Measurements from ENCODE around the gene FAM53B.

Gene FAM53B

GRCh38 chr10:124669141-124669823 is 74.9 kb downstream of the FAM53B start:
- DNase-seq (ENCODE audit: insufficient read length, low spot score) (no peak), FAIRE-seq (no peak)
- TF ChIP-seq POLR2AphosphoS5 (IDR thresholded peaks at IDR 0.05; ENCODE audit: low read depth, low read length) (no peak), SPI1 (IDR thresholded peaks at IDR 0.05; ENCODE audit: low read depth, low read length) (no peak), POU2F2 (IDR thresholded peaks at IDR 0.05; ENCODE audit: low read depth, low read length) (no peak), TAF1 (IDR thresholded peaks at IDR 0.05; ENCODE audit: low read depth, low read length) (no peak)

GRCh38 chr10:124668517-124669051 is 75.6 kb downstream of the FAM53B start:
- TF ChIP-seq POLR2A (IDR thresholded peaks at IDR 0.05; ENCODE audit: low read depth, low read length) (no peak), SPI1 (IDR thresholded peaks at IDR 0.05; ENCODE audit: low read depth, low read length) (no peak), POU2F2 (IDR thresholded peaks at IDR 0.05; ENCODE audit: low read depth, low read length) (no peak), PAX5 (IDR thresholded peaks at IDR 0.05; ENCODE audit: insufficient read depth, low read length, severe bottlenecking) (no peak)
- no peak for FAIRE-seq
- no peak for DNase-seq (ENCODE audit: insufficient read length, low spot score)

DNA sequence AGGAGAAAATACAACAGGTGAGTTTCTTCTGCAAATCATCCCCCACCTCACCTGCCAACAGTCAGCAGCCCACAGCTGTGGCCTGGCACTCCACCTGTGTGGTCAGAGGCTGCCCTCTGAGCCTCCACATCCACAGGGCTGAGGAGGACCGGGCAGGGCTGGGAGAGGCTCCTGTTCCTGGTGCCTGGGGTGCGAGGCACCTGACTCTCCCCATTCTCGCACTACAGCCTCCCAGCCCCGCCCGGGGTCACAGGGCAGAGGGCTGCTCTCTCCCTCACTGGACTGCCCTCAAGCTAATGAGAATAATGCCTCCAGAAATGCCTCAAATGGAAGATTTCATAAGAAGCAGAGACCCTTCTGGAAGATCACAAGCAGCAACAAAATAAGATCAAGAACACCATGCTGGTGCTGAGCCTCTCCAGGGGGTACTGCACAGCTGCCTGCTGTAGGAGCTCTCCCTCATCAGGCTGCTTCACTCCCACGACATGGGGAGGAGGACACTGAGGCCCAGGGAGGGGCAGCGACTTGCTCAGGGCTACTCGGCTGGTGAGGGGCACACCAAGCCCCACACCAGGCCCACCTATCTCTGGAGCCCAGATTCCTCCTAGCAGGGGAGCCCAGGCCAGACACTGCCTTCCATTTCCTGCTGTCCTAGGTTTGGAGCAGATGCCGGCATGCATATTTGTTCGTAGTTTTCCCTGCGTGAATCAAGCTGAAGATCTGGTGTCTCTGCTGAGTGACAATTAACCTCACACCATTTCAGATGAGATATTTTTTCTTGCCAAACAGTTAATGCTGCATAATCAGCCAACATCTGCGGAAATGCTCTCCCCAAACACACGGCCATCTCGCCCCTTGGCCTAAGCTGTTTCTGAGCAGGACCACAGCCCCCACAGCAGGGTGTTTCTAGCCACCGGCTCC is 76.5 kb downstream of the FAM53B start:
- TF ChIP-seq POLR2AphosphoS5 (IDR thresholded peaks at IDR 0.05; ENCODE audit: low read depth, low read length) (no peak), TAF1 (IDR thresholded peaks at IDR 0.05; ENCODE audit: low read depth, low read length) (no peak), POU2F2 (IDR thresholded peaks at IDR 0.05; ENCODE audit: low read depth, low read length) (no peak), POLR2A (IDR thresholded peaks at IDR 0.05; ENCODE audit: low read depth, low read length) (no peak), SPI1 (IDR thresholded peaks at IDR 0.05; ENCODE audit: low read depth, low read length) (no peak), PAX5 (IDR thresholded peaks at IDR 0.05; ENCODE audit: insufficient read depth, low read length, severe bottlenecking) (no peak)
- DNase-seq (ENCODE audit: insufficient read length, low spot score) (no peak), FAIRE-seq (no peak)

DNA sequence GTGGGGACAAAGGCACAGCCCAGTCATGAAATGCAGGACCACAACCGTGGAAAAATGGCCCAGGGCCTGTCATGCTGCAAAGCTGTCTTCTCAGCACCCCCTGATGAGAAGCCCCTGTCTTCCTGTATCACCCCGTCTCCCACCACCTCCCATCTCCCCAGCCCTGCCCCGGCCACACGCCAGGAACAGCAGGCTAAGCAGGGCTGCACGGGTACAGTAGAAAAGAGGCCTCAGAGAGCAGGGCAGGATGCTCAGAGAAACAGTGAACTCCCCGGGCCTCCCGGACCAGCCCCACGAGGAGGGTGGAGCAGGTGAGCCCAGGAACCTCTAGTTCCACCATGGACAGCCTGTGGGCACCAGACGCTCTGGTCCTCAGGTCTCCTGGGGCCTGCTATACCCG is 77.7 kb downstream of the FAM53B start:
- FAIRE-seq (no peak), DNase-seq (ENCODE audit: insufficient read length, low spot score) (no peak)
- TF ChIP-seq POLR2A (IDR thresholded peaks at IDR 0.05; ENCODE audit: low read depth, low read length) = no peak
- no peak for TF ChIP-seq PAX5 (IDR thresholded peaks at IDR 0.05; ENCODE audit: insufficient read depth, low read length, severe bottlenecking)

GRCh38 chr10:124665980-124666379 is 78.2 kb downstream of the FAM53B start:
- no peak for DNase-seq (ENCODE audit: insufficient read length, low spot score)
- TF ChIP-seq POU2F2 (IDR thresholded peaks at IDR 0.05; ENCODE audit: low read depth, low read length) (no peak), TAF1 (IDR thresholded peaks at IDR 0.05; ENCODE audit: low read depth, low read length) (no peak), POLR2AphosphoS5 (IDR thresholded peaks at IDR 0.05; ENCODE audit: low read depth, low read length) (no peak)
- FAIRE-seq = no peak

DNA sequence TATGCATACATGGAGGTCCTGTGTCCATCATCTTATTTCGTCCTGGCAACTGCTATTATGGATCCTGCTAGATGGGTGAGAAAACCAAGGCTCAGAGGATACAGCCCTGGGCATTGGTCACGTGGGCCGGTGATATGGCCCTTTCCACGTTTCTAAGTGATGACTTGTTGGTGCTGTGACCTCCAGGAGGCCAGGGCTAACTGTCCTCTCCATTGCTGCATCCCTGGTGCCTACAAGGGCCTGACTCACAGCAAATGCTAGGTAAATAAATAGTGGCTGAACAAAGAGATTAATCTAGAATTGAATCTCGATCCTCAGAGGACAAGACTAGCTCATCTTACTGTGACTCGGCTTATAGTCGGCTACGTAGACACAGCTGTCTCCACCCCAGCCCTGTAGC is 78.6 kb downstream of the FAM53B start:
- FAIRE-seq = no peak
- TF ChIP-seq SPI1 (IDR thresholded peaks at IDR 0.05; ENCODE audit: low read depth, low read length) = no peak
- TF ChIP-seq TAF1 (IDR thresholded peaks at IDR 0.05; ENCODE audit: low read depth, low read length) = no peak
- TF ChIP-seq POLR2A (IDR thresholded peaks at IDR 0.05; ENCODE audit: low read depth, low read length) = no peak
- no peak for TF ChIP-seq PAX5 (IDR thresholded peaks at IDR 0.05; ENCODE audit: insufficient read depth, low read length, severe bottlenecking)
- no peak for TF ChIP-seq POU2F2 (IDR thresholded peaks at IDR 0.05; ENCODE audit: low read depth, low read length)
- TF ChIP-seq POLR2AphosphoS5 (IDR thresholded peaks at IDR 0.05; ENCODE audit: low read depth, low read length) = no peak
- no peak for DNase-seq (ENCODE audit: insufficient read length, low spot score)

DNA sequence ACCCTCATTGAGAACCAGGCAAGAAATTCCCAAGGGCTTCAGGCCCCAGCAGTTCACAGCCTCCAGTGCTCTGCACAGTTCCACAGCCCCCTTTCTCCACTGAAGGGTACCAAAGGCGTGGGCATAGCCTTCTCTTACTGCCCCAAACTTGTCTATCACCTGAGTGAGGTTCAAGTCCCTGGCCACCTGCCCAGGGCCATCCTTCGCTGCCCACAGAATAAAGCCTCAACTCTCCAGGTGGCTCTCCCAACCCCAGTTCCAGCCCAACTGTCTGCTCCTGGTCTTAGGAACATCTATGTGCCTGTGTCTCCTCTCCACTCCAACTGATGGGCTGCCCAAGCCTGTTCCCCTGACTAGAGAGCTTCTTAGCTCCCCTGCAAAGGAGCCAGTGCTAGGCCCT is 79.1 kb downstream of the FAM53B start:
- DNase-seq (ENCODE audit: insufficient read length, low spot score) (no peak), FAIRE-seq (no peak)
- TF ChIP-seq POU2F2 (IDR thresholded peaks at IDR 0.05; ENCODE audit: low read depth, low read length) (no peak), PAX5 (IDR thresholded peaks at IDR 0.05; ENCODE audit: insufficient read depth, low read length, severe bottlenecking) (no peak), POLR2A (IDR thresholded peaks at IDR 0.05; ENCODE audit: low read depth, low read length) (no peak), POLR2AphosphoS5 (IDR thresholded peaks at IDR 0.05; ENCODE audit: low read depth, low read length) (no peak), SPI1 (IDR thresholded peaks at IDR 0.05; ENCODE audit: low read depth, low read length) (no peak), TAF1 (IDR thresholded peaks at IDR 0.05; ENCODE audit: low read depth, low read length) (no peak)

DNA sequence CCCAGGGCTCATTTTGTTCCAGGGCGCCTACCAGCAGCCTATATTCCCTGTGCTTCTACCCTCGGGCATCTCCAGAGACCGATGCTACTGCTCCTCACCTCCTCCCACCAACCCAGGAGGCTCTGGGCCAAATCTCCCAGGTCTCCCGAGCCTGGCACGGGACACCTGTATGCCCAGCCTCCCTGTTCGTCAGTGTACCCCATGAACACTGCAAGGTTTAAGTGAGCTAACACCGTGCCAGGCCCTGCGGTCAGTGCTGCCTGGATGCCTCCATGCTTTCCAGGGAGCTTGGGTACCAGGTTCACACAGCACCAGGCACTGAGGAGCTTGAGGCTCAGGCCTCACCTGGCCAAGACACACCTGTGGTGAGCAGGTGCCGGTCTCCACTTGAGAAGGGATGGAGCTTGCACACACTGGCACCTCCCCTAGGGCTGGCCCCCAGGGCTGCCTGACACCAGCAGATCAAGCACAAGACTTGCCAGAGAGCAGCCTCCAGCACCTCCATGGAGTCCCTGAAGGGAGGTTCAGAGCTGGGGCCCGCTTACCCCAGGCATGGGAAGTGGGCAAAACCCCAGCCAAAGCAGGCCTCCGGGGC is 80.3 kb downstream of the FAM53B start:
- TF ChIP-seq POU2F2 (IDR thresholded peaks at IDR 0.05; ENCODE audit: low read depth, low read length) (no peak), POLR2A (IDR thresholded peaks at IDR 0.05; ENCODE audit: low read depth, low read length) (no peak), SPI1 (IDR thresholded peaks at IDR 0.05; ENCODE audit: low read depth, low read length) (no peak), PAX5 (IDR thresholded peaks at IDR 0.05; ENCODE audit: insufficient read depth, low read length, severe bottlenecking) (no peak), TAF1 (IDR thresholded peaks at IDR 0.05; ENCODE audit: low read depth, low read length) (no peak), POLR2AphosphoS5 (IDR thresholded peaks at IDR 0.05; ENCODE audit: low read depth, low read length) (no peak)
- FAIRE-seq (no peak), DNase-seq (ENCODE audit: insufficient read length, low spot score) (no peak)

DNA sequence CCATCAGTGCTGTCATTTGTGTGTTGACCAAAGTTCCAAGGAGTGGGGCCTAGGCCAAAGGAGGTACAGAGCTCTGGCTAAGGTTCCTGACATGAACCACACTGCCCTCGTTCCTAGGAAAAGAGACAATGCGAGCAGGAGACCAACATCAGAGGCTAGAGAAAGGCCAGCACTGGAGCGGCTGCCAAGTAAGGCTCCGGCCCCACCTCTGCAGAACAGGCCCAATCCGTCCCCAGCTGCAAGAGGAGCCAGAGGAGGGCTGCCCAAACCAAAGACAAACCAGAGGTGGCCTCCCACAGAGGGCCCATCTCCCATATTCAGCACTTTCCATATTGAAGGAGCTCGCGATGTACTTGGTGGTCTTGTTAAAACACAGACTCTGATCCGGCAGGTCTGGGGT is 81.0 kb downstream of the FAM53B start:
- no peak for TF ChIP-seq POLR2AphosphoS5 (IDR thresholded peaks at IDR 0.05; ENCODE audit: low read depth, low read length)
- TF ChIP-seq POU2F2 (IDR thresholded peaks at IDR 0.05; ENCODE audit: low read depth, low read length) = no peak
- TF ChIP-seq PAX5 (IDR thresholded peaks at IDR 0.05; ENCODE audit: insufficient read depth, low read length, severe bottlenecking) = no peak
- no peak for TF ChIP-seq SPI1 (IDR thresholded peaks at IDR 0.05; ENCODE audit: low read depth, low read length)
- no peak for TF ChIP-seq POLR2A (IDR thresholded peaks at IDR 0.05; ENCODE audit: low read depth, low read length)
- TF ChIP-seq TAF1 (IDR thresholded peaks at IDR 0.05; ENCODE audit: low read depth, low read length) = no peak
- DNase-seq (ENCODE audit: insufficient read length, low spot score) = no peak
- FAIRE-seq = no peak

Data from GM12891 (cell line).